KMS-11 (cell line): ENCODE data around the gene CDH13.

ENCODE experiments used
- H2AFZ ChIP-seq: fragments of 200-600 bp; sonication (generic); 2 replicates; pipeline ENCODE4 v1.6.1; 2016; ENCODE audit warnings: antibody characterized with exemption, mixed run types, low read depth
- H3K27ac ChIP-seq: fragments of 200-600 bp; sonication (generic); 2 replicates; pipeline ENCODE4 v1.6.1; 2016; ENCODE audit warnings: mild to moderate bottlenecking, mixed run types
- H3K27me3 ChIP-seq: fragments of 200-600 bp; sonication (generic); 2 replicates; pipeline ENCODE4 v1.6.1; 2017; ENCODE audit warnings: mild to moderate bottlenecking, low read depth, mixed run types, moderate library complexity; ENCODE audit not compliant: insufficient read depth
- H3K36me3 ChIP-seq: fragments of 200-600 bp; sonication (generic); 2 replicates; pipeline ENCODE4 v1.6.1; 2017; ENCODE audit warnings: mild to moderate bottlenecking, mixed run types; ENCODE audit not compliant: insufficient read depth
- H3K4me1 ChIP-seq: fragments of 200-600 bp; sonication (generic); 2 replicates; pipeline ENCODE4 v1.6.1; 2016; ENCODE audit warnings: mild to moderate bottlenecking, low read depth, mixed run types; ENCODE audit not compliant: poor library complexity, severe bottlenecking
- H3K4me2 ChIP-seq: fragments of 200-600 bp; sonication (generic); 2 replicates; pipeline ENCODE4 v1.7.0; 2016; ENCODE audit warnings: mild to moderate bottlenecking, mixed run types
- H3K4me3 ChIP-seq: fragments of 200-600 bp; sonication (generic); IDR thresholded peaks from 2 replicates; pipeline ENCODE4 v1.6.1; 2017; ENCODE audit warnings: low read depth, low read length, mixed read lengths; ENCODE audit not compliant: insufficient read depth
- H3K79me2 ChIP-seq: fragments of 200-600 bp; sonication (generic); 2 replicates; pipeline ENCODE4 v1.6.1; 2016; ENCODE audit warnings: low read depth, mixed run types; ENCODE audit not compliant: insufficient read depth
- H3K9ac ChIP-seq: fragments of 200-600 bp; sonication (generic); 2 replicates; pipeline ENCODE4 v1.6.1; 2016; ENCODE audit warnings: mild to moderate bottlenecking, mixed run types
- H4K20me1 ChIP-seq: fragments of 200-600 bp; sonication (generic); 2 replicates; pipeline ENCODE4 v1.6.1; 2016; ENCODE audit warnings: mild to moderate bottlenecking, mixed run types; ENCODE audit not compliant: insufficient read depth
- CTCF ChIP-seq: fragments of 200-600 bp; sonication (generic); conservative IDR thresholded peaks from 2 replicates; pipeline ENCODE4 v1.6.1; 2017; ENCODE audit warnings: low read depth, mild to moderate bottlenecking, antibody characterized with exemption, low read length, moderate library complexity, mixed read lengths

Gene CDH13

DNA sequence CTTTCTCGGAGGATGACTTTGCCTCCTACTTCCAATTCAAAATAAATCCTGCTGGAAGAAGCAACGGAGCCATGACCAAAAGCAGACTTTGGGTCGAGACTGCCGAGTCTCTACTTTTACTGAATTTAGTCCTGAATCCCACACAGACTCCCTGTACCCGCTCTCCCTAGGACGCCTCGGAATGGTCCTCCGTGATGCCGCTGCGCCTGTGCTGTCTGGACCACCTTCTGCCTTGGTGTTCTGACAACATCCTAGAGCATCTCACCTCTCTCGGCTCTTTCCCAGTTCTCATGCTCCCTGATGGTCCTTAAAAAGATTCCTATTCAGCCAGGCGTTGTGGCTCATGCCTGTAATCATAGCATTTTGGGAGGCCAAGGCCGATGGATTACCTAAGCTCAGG is 999.9 kb downstream of the CDH13 start:
- no peak overlapping the region for H3K9ac ChIP-seq
- no peaks in the 10 kb centered on the region for H4K20me1 ChIP-seq
- no peak for TF ChIP-seq CTCF
- H2AFZ ChIP-seq: no peak overlapping the region
- no peak overlapping the region for H3K27ac ChIP-seq
- no peak overlapping the region for H3K4me2 ChIP-seq
- H3K4me1 ChIP-seq: no peaks in the 10 kb centered on the region
- no peak overlapping the region for H3K4me3 ChIP-seq
- H3K79me2 ChIP-seq: no peaks in the 10 kb centered on the region
- H3K27me3 ChIP-seq: no peaks in the 10 kb centered on the region
- H3K36me3 ChIP-seq: no peaks in the 10 kb centered on the region

- H3K79me2 ChIP-seq: no peaks in the 10 kb centered on the region
- no peak overlapping the region for H3K9ac ChIP-seq
- no peaks in the 10 kb centered on the region for H3K4me1 ChIP-seq
- H3K4me2 ChIP-seq: no peak overlapping the region
- no peak overlapping the region for H3K4me3 ChIP-seq
- H4K20me1 ChIP-seq: no peaks in the 10 kb centered on the region
- H3K36me3 ChIP-seq: no peaks in the 10 kb centered on the region
- TF ChIP-seq CTCF: no peak
- no peaks in the 10 kb centered on the region for H3K27me3 ChIP-seq
- no peak overlapping the region for H2AFZ ChIP-seq
- no peak overlapping the region for H3K27ac ChIP-seq
Measured at GRCh38 chr16:83627996-83628395, 1001.2 kb downstream of the CDH13 start.

DNA sequence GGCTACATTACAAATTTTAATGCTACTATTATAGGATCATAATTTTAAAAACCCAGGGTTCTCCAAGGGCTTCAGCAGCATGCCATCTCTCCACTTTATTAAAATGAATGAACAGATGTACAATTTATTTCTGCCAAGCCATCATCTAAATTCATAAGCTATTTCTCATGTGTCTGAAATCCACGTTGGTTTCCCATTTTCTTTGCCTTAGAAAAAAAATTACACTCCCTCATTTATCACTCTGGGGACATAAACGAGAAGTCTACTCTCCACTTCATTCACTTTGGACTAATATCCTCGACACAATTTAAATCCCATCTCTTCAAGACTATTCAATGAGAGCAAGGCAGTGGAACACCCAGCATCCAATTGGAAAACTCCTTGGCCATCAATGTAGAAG is 1002.7 kb downstream of the CDH13 start:
- Histone ChIP-seq H3K79me2 (no peaks in the 10 kb centered on the region), H3K4me3 (no peak overlapping the region), H3K9ac (no peak overlapping the region), H3K36me3 (no peaks in the 10 kb centered on the region), H3K27ac (no peak overlapping the region), H3K4me2 (no peak overlapping the region), H3K4me1 (no peaks in the 10 kb centered on the region), H4K20me1 (no peaks in the 10 kb centered on the region), H2AFZ (no peak overlapping the region), H3K27me3 (no peaks in the 10 kb centered on the region)
- TF ChIP-seq CTCF: no peak

DNA sequence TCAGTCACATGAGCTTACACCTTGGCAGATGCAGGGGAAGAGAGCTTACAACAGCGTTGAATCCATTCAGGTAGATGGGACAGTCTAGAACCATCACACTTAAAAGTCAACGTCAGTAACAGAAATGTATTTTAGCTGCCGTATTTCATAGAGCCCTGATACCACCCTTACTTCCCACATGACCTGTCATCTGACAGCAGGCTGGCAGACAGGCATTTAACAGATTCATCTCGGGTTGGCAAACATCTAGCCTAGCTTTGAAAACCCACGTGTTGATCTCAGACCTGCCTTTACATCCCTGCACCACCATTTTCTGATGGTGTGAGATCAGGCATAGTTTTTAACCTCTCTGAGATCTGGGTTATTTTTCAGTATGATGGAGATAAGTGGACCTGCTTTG is 1003.1 kb downstream of the CDH13 start:
- Histone ChIP-seq H3K27me3 (no peaks in the 10 kb centered on the region), H3K4me3 (no peak overlapping the region), H3K36me3 (no peaks in the 10 kb centered on the region), H3K79me2 (no peaks in the 10 kb centered on the region), H2AFZ (no peak overlapping the region), H3K9ac (no peak overlapping the region), H3K27ac (no peak overlapping the region), H3K4me1 (no peaks in the 10 kb centered on the region), H3K4me2 (no peak overlapping the region), H4K20me1 (no peaks in the 10 kb centered on the region)
- no peak for TF ChIP-seq CTCF

DNA sequence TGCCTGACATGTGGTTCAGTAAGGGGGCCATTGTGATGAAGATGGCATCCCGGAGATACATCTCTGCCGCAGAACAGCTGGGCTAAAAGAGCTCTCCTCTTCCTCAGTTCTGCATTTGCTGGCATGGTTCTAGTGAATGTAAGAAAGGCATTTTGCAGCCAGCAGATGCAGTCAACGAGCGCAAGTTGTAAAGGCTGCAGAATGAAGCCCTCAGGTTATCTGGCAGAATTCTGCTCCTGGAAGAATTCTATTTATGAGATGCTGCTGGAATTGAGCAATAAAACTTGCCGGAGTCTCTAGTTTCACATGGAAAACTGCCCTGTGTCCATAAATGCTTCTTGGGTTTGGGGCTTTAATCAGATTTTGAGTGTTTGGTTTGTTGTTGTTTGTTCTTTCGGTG is 1004.2 kb downstream of the CDH13 start:
- Histone ChIP-seq H3K79me2 (no peaks in the 10 kb centered on the region), H3K27ac (no peak overlapping the region), H3K4me1 (no peaks in the 10 kb centered on the region), H3K36me3 (no peaks in the 10 kb centered on the region), H3K4me2 (no peak overlapping the region), H2AFZ (no peak overlapping the region), H3K27me3 (no peaks in the 10 kb centered on the region), H3K4me3 (no peak overlapping the region), H3K9ac (no peak overlapping the region), H4K20me1 (no peaks in the 10 kb centered on the region)
- TF ChIP-seq CTCF: no peak
